ENCODE data around the gene UNKL.

The UNKL gene

GRCh38 chr16:1408171-1408837, 6.2 kb downstream of the UNKL start:
- no peaks in the 10 kb centered on the region for H3K9me3 ChIP-seq
- peak; percentile 95 to 97 for DNase-seq
- H3K27ac ChIP-seq = peak overlapping the region; percentile 57 to 81
- peaks cover 0 to 56% (median 12%) of the 10 kb centered on the region in 3 donors for H3K36me3 ChIP-seq
- H3K27me3 ChIP-seq = no peaks in the 10 kb centered on the region
- TF ChIP-seq, protein P1, sequence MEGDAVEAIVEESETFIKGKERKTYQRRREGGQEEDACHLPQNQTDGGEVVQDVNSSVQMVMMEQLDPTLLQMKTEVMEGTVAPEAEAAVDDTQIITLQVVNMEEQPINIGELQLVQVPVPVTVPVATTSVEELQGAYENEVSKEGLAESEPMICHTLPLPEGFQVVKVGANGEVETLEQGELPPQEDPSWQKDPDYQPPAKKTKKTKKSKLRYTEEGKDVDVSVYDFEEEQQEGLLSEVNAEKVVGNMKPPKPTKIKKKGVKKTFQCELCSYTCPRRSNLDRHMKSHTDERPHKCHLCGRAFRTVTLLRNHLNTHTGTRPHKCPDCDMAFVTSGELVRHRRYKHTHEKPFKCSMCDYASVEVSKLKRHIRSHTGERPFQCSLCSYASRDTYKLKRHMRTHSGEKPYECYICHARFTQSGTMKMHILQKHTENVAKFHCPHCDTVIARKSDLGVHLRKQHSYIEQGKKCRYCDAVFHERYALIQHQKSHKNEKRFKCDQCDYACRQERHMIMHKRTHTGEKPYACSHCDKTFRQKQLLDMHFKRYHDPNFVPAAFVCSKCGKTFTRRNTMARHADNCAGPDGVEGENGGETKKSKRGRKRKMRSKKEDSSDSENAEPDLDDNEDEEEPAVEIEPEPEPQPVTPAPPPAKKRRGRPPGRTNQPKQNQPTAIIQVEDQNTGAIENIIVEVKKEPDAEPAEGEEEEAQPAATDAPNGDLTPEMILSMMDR (IDR thresholded peaks at IDR 0.05) = no peak
- H3K4me3 ChIP-seq = peak overlapping the region; percentile 50 to 52
- intact Hi-C loops (cut with DNase I; ENCODE audit: low total_unique reads) = no loop called here
- peaks cover 0 to 38% (median 20%) of the 10 kb centered on the region in 4 donors for H3K4me1 ChIP-seq

- Histone ChIP-seq H3K36me3 (peaks cover 4 to 61% (median 17%) of the 10 kb centered on the region in 3 donors), H3K9me3 (no peaks in the 10 kb centered on the region), H3K4me1 (peaks cover 0 to 32% (median 20%) of the 10 kb centered on the region in 4 donors), H3K27ac (peak overlapping the region; percentile 47 to 81), H3K4me3 (peak overlapping the region; percentile 50 to 52), H3K27me3 (no peaks in the 10 kb centered on the region)
- TF ChIP-seq, protein P1 (IDR thresholded peaks at IDR 0.05) = no peak
- intact Hi-C loops (cut with DNase I; ENCODE audit: low total_unique reads) = loop anchor here (2.0 kb wide), 1 partner anchor 25 kb away; no protein-coding TSS in a partner anchor
- no peak for DNase-seq
Observed at GRCh38 chr16:1407753-1408152, 6.8 kb downstream of the UNKL start.

GRCh38 chr16:1403733-1404132, 10.8 kb downstream of the UNKL start:
- no peak overlapping the region for H3K4me3 ChIP-seq
- no peaks in the 10 kb centered on the region for H3K9me3 ChIP-seq
- peaks cover 34 to 73% (median 49%) of the 10 kb centered on the region in 3 donors for H3K36me3 ChIP-seq
- peaks cover 0 to 17% (median 11%) of the 10 kb centered on the region in 4 donors for H3K4me1 ChIP-seq
- TF ChIP-seq, protein P1 (IDR thresholded peaks at IDR 0.05) = no peak
- no peaks in the 10 kb centered on the region for H3K27me3 ChIP-seq
- intact Hi-C loops (cut with DNase I; ENCODE audit: low total_unique reads) = no loop called here
- H3K27ac ChIP-seq = no peak overlapping the region
- no peak for DNase-seq

DNA sequence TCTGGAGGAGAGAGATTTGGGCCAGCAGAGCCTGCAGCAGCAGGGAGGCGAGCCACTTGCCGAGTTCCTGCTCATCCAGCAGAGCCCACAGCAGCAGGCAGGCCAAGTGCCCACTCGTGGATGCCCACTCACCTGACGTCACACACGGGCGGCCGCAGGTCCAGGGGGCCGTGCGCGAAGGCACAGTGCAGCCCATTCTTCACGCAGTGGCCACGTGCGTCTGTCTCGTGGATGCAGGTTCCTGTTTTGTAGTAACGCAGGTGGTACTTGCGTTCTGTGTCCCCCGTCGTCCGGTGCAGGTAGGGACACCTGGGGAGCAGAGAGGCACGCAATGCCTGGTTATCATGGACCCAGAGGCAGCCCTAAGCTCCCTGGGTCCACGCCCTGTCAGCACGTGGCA, 11.5 kb downstream of the UNKL start:
- Histone ChIP-seq H3K4me3 (no peak overlapping the region), H3K27ac (no peak overlapping the region), H3K36me3 (peaks cover 40 to 80% (median 55%) of the 10 kb centered on the region in 3 donors), H3K27me3 (no peaks in the 10 kb centered on the region), H3K9me3 (no peaks in the 10 kb centered on the region), H3K4me1 (peaks cover 0 to 10% (median 6%) of the 10 kb centered on the region in 4 donors)
- intact Hi-C loops (cut with DNase I; ENCODE audit: low total_unique reads) = no loop called here
- TF ChIP-seq, protein P1 (IDR thresholded peaks at IDR 0.05) = no peak
- DNase-seq = no peak

GRCh38 chr16:1401758-1402154, 12.7 kb downstream of the UNKL start:
- Histone ChIP-seq H3K4me1 (no peaks in the 10 kb centered on the region), H3K9me3 (no peaks in the 10 kb centered on the region), H3K27me3 (no peaks in the 10 kb centered on the region), H3K4me3 (no peak overlapping the region), H3K36me3 (peaks cover 40 to 92% (median 62%) of the 10 kb centered on the region in 3 donors), H3K27ac (no peak overlapping the region)
- DNase-seq = no peak
- TF ChIP-seq, protein P1 (IDR thresholded peaks at IDR 0.05) = no peak
- intact Hi-C loops (cut with DNase I; ENCODE audit: low total_unique reads) = no loop called here
